ENCODE measurements around the gene ARAP1.

- TF ChIP-seq POLR2A (IDR thresholded peaks at IDR 0.05) (no peak), CTCF (IDR thresholded peaks at IDR 0.05) (no peak)
These were observed 94.7 kb downstream of the ARAP1 start for GRCh38 chr11:72657411-72658100.
